Subcutaneous abdominal adipose tissue (tissue), 5 donors: Measurements from ENCODE around the gene CNNM1.

ENCODE experiments used
- H3K27ac ChIP-seq: one replicate; pipeline ENCODE4 v1.7.0; 2013; ENCODE audit warnings: low read depth, mild to moderate bottlenecking, inconsistent platforms, low read length, moderate library complexity
- H3K27me3 ChIP-seq, 5 donors: one replicate each; pipeline ENCODE4 v1.7.0; 2013; ENCODE audit warnings: low read length in 5 of 5, inconsistent platforms in 1 of 5; ENCODE audit not compliant: control insufficient read depth in 5 of 5, insufficient read depth in 4 of 5
- H3K36me3 ChIP-seq, 5 donors: one replicate each; pipeline ENCODE4 v1.7.0; 2013; ENCODE audit warnings: low read length in 5 of 5; ENCODE audit not compliant: control insufficient read depth in 5 of 5, insufficient read depth in 5 of 5
- H3K4me1 ChIP-seq, 5 donors: one replicate each; pipeline ENCODE4 v1.7.0; 2013; ENCODE audit warnings: low read length in 5 of 5, mild to moderate bottlenecking in 3 of 5, moderate library complexity in 1 of 5; ENCODE audit not compliant: control insufficient read depth in 5 of 5, insufficient read depth in 5 of 5
- H3K4me3 ChIP-seq, 5 donors: one replicate each; pipeline ENCODE4 v1.7.0; 2013; ENCODE audit warnings: low read length in 5 of 5, low read depth in 1 of 5
- H3K9ac ChIP-seq, 5 donors: one replicate each; pipeline ENCODE4 v1.7.0; 2013; ENCODE audit warnings: low read length in 5 of 5, mild to moderate bottlenecking in 4 of 5, moderate library complexity in 3 of 5
- H3K9me3 ChIP-seq, 5 donors: one replicate each; pipeline ENCODE4 v1.7.0; 2013; ENCODE audit warnings: low read length in 5 of 5; ENCODE audit not compliant: control insufficient read depth in 5 of 5
- donor health status: healthy.
- donor health status: healthy.
- donor health status: healthy.
- donor health status: healthy.
- donor health status: healthy.

Gene CNNM1

DNA sequence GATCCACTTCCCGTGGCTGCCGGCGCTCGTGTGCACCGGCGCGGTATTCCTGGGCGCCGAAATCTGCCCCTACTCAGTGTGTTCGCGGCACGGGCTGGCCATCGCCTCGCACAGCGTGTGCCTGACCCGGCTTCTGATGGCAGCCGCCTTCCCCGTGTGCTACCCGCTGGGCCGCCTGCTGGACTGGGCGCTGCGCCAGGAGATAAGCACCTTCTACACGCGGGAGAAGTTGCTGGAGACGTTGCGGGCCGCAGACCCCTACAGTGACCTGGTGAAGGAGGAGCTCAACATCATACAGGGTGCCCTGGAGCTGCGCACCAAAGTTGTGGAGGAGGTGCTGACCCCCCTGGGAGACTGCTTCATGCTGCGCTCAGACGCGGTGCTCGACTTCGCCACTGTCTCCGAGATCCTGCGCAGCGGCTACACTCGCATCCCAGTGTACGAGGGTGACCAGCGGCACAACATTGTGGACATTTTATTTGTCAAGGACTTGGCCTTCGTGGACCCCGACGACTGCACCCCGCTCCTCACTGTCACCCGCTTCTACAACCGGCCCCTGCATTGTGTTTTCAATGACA lies 1.3 kb downstream of the CNNM1 start:
- Histone ChIP-seq H3K9ac (no peak overlapping the region), H3K4me1 (peaks cover 0 to 18% (median 17%) of the 10 kb centered on the region in 5 donors), H3K36me3 (no peaks in the 10 kb centered on the region), H3K9me3 (no peaks in the 10 kb centered on the region), H3K27me3 (peaks cover 17 to 31% (median 24%) of the 10 kb centered on the region in 5 donors), H3K4me3 (peak overlapping the region in 4 of 5 donors; percentile 57 to 68 (median 60)), H3K27ac (no peak overlapping the region)

DNA sequence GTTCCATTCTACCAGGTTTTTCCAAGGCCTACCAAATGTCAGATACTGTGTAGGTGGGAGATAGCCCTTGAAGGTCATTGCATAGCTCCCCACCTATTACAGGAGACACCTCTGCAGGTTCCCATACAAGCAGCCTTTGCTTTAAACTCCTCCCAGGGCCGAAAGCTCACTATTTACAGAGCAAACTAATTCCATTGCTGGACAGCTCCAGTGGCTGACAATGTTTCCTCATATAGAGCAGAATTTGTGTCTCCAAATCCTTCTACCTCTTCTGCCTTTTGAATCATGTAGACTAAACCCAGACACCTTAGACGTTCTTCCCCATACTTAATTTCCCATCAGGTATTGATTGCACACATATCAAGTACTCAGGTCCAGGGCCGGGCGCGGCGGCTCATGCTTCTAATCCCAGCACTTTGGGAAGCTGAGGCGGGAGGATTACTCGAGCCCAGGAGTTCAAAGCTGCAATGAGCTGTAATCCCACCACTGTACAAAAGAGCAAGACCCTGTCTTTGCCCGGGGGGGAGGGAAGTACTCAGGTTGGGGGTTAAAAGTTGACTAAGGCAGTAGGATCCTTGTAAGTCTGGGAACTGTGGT lies 2.1 kb downstream of the CNNM1 start:
- no peaks in the 10 kb centered on the region for H3K9me3 ChIP-seq
- no peaks in the 10 kb centered on the region for H3K36me3 ChIP-seq
- H3K4me1 ChIP-seq: peaks cover 0 to 18% (median 17%) of the 10 kb centered on the region in 5 donors
- peaks cover 17 to 31% (median 24%) of the 10 kb centered on the region in 5 donors for H3K27me3 ChIP-seq
- H3K9ac ChIP-seq: no peak overlapping the region
- no peak overlapping the region for H3K27ac ChIP-seq
- no peak overlapping the region for H3K4me3 ChIP-seq

DNA sequence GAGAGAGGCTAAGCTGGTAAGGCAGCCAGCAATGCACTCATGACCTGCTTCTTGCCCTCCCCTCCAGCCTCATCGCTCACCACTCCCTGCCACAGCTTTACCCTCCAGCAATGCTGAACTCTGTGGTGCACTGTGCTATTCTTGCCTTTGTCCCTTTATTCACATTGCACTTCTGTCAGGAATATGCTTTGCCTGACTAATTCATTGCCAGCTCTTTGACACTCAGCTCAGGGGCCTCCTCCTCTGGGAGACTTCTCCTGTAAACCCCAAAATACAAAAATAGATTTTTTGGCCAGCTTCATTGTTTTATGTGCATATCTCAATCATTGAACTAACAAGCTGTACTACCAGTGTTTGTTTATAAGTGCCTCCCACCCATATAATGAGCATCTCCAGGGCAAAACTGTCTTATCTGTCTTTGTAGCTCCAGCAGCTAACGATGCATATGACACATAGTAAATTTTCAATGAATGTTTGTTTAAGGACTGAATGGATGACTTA lies 8.2 kb downstream of the CNNM1 start:
- H3K36me3 ChIP-seq: no peaks in the 10 kb centered on the region
- H3K4me1 ChIP-seq: no peaks in the 10 kb centered on the region
- H3K4me3 ChIP-seq: no peak overlapping the region
- no peaks in the 10 kb centered on the region for H3K9me3 ChIP-seq
- peaks cover 0 to 4% (median 0%) of the 10 kb centered on the region in 5 donors for H3K27me3 ChIP-seq
- no peak overlapping the region for H3K9ac ChIP-seq
- no peak overlapping the region for H3K27ac ChIP-seq

DNA sequence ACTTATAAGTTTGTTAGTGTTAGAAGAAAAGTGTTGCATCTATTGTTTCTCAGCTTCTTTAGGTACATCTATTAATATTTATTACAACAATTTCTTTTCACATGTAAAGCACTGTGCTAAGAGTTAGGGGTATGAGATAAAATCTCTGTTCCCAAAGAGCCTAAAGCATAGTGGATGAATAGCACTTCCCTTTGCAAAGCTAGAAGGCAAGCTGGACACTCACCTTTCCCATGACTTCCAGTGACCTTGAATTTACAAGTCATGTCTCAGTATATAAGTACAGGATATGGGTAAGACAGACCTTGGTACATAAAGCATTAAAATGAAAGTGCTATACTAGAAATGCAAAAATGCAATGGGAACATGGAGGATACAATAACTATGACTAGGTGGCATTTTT lies 8.7 kb downstream of the CNNM1 start:
- Histone ChIP-seq H3K27me3 (peaks cover 0 to 4% (median 0%) of the 10 kb centered on the region in 5 donors), H3K9ac (no peak overlapping the region), H3K27ac (no peak overlapping the region), H3K9me3 (no peaks in the 10 kb centered on the region), H3K4me3 (no peak overlapping the region), H3K4me1 (no peaks in the 10 kb centered on the region), H3K36me3 (no peaks in the 10 kb centered on the region)

DNA sequence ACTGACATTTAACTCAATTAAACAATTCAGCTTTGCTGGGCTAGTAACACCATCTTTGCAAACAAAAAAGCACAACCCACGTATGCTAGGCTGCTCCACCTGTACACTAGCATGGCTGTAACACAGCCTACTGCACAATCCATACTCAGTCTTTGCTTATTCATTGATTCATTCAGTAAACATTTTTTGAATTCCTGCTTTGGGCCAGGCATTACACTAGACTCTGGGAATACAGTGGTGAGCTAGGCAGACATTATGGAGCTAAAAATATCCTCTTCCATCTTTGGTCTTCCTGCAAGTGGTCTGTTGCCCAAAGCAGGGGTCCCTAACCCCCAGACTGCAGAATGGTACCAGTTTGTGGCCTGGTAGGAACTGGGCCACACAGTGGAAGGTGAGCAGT lies 9.9 kb downstream of the CNNM1 start:
- Histone ChIP-seq H3K4me3 (no peak overlapping the region), H3K36me3 (no peaks in the 10 kb centered on the region), H3K9ac (no peak overlapping the region), H3K4me1 (no peaks in the 10 kb centered on the region), H3K27ac (no peak overlapping the region), H3K9me3 (no peaks in the 10 kb centered on the region), H3K27me3 (peaks cover 0 to 4% (median 2%) of the 10 kb centered on the region in 5 donors)

DNA sequence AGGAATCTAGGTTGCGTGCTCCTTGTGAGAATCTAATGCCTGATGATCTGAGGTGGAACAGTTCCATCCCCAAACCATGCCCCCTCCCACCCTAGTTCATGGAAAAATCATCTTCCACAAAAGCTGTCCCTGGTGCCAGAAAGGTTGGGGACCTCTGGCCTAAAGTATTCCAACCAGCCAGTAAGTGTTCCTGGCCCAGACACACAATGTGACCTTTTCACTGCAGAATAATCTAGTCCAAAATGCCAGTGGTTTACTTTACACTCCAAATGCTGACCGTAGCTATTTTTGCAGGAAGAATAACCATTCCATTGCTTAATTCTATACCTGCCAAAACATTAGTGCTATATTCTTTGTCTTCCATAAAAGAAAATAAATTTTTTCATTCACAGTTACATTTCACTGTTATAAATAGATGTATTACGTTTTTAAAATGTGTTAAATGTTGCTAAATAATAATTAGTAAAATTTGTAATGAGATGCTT lies 10.4 kb downstream of the CNNM1 start:
- Histone ChIP-seq H3K27me3 (peaks cover 0 to 4% (median 2%) of the 10 kb centered on the region in 5 donors), H3K9ac (no peak overlapping the region), H3K4me1 (no peaks in the 10 kb centered on the region), H3K4me3 (no peak overlapping the region), H3K36me3 (no peaks in the 10 kb centered on the region), H3K9me3 (no peaks in the 10 kb centered on the region), H3K27ac (no peak overlapping the region)

DNA sequence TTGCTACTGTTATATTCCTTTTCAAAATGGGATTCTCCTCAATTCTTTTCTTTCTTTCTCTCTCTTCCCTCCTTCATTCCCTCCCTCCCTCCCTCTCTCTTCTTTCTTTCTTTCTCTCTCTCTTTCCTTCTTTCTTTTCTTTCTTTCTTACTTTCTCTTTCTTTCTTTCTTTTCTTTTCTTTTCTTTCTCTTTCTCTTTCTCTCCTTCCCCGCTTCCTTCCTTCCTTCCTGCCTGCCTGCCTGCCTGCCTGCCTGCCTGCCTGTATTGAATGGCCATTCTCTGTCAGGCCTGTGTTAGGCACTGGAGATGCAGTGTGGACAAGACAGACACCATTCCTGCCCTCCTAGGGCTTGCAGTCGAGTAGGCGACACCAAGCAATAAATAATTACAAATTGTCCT lies 11.5 kb downstream of the CNNM1 start:
- Histone ChIP-seq H3K27ac (no peak overlapping the region), H3K9me3 (no peaks in the 10 kb centered on the region), H3K36me3 (no peaks in the 10 kb centered on the region), H3K4me3 (no peak overlapping the region), H3K4me1 (no peaks in the 10 kb centered on the region), H3K9ac (no peak overlapping the region), H3K27me3 (peaks cover 0 to 4% (median 2%) of the 10 kb centered on the region in 5 donors)

DNA sequence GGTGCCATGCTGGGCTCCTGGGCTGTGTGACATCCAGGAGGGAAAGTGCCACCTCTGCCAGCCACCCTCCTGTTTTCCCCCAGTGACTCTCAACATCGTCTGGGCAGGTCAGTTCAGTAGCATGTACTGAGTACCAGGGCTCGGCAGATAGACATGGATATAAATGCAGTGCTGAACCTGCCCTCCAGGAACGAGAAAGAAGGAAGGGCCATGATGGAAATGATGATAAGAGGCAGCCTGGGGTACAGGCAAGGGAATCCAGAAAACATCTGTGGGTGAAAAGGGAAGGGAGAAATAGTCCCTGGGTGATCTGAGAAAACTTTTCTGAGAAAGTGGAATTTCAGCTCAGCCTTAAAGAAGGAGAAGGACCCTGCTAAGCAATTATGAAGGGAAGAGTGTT lies 12.1 kb downstream of the CNNM1 start:
- no peaks in the 10 kb centered on the region for H3K4me1 ChIP-seq
- H3K9ac ChIP-seq: no peak overlapping the region
- H3K27me3 ChIP-seq: peaks cover 0 to 4% (median 2%) of the 10 kb centered on the region in 5 donors
- no peak overlapping the region for H3K27ac ChIP-seq
- no peaks in the 10 kb centered on the region for H3K36me3 ChIP-seq
- no peaks in the 10 kb centered on the region for H3K9me3 ChIP-seq
- H3K4me3 ChIP-seq: no peak overlapping the region

DNA sequence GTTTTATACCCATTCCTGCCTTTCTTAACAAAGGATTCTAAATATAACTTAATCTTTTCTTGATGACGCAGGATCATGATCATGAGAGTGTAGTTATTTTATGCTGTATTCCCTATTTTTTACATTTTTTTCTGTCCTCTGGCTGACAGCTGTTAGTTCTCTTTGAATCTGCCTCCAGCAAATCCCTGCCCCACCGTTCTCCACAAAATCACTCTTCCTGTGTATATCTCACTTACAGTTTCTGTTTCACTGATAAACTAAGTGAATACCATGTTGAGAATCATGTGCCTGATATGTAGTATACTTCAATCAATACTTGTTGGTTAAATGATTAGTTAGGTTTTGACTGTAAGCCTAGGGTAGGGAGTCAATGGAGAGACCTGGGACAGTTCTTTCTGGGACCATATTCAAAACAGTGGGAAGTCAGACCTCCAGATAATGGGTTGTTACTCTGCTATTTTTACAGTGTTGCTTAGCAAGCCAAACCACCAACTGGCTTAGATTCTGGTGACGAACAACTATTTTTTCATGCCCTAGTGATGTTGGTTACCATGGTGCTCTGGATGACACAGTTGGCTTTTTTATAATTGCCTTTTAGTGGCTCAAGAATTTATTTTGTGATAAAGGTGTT lies 12.8 kb downstream of the CNNM1 start:
- Histone ChIP-seq H3K36me3 (no peaks in the 10 kb centered on the region), H3K27me3 (peaks cover 0 to 4% (median 2%) of the 10 kb centered on the region in 5 donors), H3K4me3 (no peak overlapping the region), H3K4me1 (no peaks in the 10 kb centered on the region), H3K9ac (no peak overlapping the region), H3K27ac (no peak overlapping the region), H3K9me3 (no peaks in the 10 kb centered on the region)

DNA sequence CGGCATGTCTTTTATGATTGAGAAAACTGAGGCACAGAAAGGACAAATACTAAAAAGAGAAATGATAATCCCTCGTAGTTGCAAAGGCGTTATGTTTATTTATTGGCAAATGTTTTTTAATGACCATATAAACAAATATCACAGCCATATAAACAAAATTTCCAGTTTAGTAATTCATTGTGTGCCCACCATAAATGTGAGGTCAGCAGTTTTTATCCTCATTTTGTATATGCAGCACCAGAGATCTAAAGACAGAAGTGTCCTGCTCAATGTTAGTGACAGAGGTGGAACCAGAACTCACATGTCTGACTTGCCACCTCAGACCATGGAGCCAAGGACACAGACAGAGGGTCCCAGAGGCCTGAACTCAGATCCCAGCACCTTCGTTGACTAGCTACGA lies 14.1 kb downstream of the CNNM1 start:
- Histone ChIP-seq H3K27me3 (peaks cover 0 to 6% (median 2%) of the 10 kb centered on the region in 5 donors), H3K9ac (no peak overlapping the region), H3K4me3 (no peak overlapping the region), H3K27ac (no peak overlapping the region), H3K4me1 (no peaks in the 10 kb centered on the region), H3K36me3 (no peaks in the 10 kb centered on the region), H3K9me3 (no peaks in the 10 kb centered on the region)
